Stimulated activated CD8-positive, alpha-beta memory T cell treated with anti-CD3 and anti-CD28 coated beads, Interleukin-12 subunit alpha, Interleukin-12 subunit beta, amount 100 ng/mL, for 24 hours (primary cell): ENCODE results near the gene FAM118A.
"Not testable (repeated sequence)": the region's sequence is repeated elsewhere in the genome, so short reads cannot be mapped to it uniquely, and the experiment has no call there.

ENCODE experiments used
- DNase-seq: peaks from one replicate; pipeline ENCODE4 v3.0.0-alpha.2; 2020; ENCODE audit errors: extremely low read depth

FAM118A gene

DNA sequence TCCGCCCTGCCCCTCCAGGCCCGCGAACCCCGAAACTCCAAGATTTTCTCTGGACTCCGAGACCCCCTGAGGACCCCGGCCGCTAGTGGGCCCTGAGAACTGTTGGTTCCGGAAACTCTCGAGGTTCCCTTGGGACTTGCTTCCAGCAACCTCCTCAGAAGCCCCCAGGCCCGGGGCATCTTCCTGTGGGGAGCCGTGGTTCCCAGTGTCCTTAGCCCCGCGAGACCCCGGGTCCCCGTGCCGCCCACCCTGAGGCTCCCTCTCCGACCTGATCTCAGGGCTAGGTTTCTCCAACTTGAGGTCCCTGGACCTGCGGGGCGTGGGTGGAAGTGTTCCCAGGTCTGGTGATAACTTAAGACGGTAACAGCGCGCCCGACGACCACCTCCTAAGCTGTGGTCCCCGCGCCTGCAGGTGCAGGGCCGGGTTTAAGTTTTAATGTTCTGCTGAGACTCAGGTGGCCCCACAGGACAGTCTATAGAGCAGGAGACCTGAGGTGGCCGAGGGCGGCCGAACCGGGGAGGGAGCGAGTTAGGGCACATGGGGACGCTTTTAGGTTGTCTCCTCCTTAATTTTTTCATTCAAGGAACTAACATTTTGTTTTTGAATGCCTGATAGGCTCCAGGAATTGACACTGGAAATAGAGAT is 720 bp downstream of the FAM118A start:
- DNase-seq = no peak

DNA sequence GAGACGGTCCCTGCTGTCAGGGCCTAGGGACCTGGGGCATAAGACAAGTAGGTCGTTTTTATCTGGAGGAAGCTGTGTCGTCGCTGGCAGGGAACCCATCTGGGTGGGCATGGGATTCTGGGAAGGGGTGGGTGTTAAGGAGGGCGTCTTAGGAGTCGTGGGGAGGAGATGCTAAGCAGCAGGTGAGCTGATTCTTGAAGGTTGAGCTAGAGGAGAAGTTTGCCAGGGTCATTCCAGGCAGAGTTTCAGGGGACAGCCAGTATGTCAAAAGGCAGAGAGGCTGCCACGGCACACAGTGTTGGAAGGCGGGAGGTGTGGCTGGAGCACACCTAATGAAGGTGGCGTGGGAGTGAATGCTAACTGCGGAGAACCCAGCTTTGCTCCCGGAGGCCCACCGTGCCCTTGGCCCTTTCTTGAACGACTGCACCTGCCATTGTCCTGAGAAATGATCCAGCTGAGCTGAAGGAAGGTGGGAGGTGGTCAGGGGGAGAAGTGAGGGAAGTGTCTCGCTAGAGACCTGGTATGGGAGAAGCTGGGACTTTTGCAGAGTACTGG is 1.3 kb downstream of the FAM118A start:
- DNase-seq = no peak

DNA sequence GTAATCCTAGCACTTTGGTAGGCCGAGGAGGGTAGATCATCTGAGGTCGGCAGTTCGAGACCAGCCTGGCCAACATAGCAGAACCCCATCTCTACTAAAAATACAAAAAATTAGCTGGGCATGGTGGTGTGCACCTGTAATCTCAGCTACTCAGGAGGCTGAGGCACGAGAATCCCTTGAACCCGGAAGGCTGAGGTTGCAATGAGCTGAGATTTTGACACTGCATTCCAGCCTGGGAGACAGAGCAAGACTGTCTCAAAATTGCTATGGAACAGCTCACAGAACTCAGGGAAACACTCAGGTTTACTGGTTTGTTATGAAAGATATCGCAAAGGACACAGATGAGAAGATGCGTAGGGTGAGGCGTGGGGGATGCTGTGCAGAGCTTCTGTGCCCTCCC is 2.7 kb downstream of the FAM118A start:
- DNase-seq = no peak

- no peak for DNase-seq
These were observed 3.1 kb downstream of the FAM118A start for GRCh38 chr22:45312856-45313255.

- no peak for DNase-seq
These were observed 4.5 kb downstream of the FAM118A start for GRCh38 chr22:45314054-45314721.

- no peak for DNase-seq
These were observed 5.1 kb downstream of the FAM118A start for GRCh38 chr22:45314786-45315185.

GRCh38 chr22:45316796-45317526 is 7.2 kb downstream of the FAM118A start:
- DNase-seq = no peak

GRCh38 chr22:45317551-45318167 is 7.9 kb downstream of the FAM118A start:
- DNase-seq = no peak

GRCh38 chr22:45318168-45318557 is 8.4 kb downstream of the FAM118A start:
- peak; percentile 68 for DNase-seq

- DNase-seq = no peak
These were observed 9.0 kb downstream of the FAM118A start for GRCh38 chr22:45318558-45319323.

DNA sequence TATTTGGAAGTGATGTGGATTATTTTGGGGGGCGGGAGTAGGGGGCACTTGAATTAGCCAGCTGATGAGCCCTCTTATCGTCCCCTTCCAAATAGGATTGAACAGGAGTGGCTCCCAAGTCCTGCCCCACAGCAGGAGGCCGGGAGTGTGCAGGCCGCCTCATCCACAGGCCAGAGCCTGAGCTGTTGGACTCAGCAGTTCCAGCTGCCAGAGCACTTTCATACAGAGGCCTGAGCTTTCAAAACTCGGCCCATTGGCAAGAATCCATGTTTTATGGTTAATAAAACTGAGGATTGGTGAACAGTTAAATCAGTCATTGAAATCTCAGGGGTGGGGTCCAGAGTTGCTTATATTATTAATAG is 9.6 kb downstream of the FAM118A start:
- no peak for DNase-seq

GRCh38 chr22:45320357-45320976 is 10.7 kb downstream of the FAM118A start:
- DNase-seq = no peak

DNA sequence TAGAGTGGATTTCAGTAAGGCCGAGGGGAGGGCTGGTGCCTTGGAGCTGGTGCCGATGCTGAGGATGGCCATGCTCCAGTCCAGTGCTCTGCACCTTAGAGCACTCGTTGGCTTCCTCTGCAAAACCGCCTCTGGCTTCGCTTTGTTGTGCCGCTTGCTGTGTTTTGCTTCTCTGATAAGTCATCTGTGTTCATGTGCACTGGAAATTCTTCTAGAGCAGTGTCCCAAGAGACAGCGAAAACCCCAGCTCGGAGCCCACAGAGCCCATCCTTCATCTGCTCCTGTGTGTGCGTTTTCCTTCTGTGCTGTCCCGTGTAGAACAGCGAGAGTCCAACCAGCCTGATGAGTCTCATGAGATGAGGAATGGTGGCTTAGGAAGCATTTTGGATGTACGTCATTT is 12.1 kb downstream of the FAM118A start:
- no peak for DNase-seq

GRCh38 chr22:45322873-45323525 is 13.3 kb downstream of the FAM118A start:
- DNase-seq = no peak

DNA sequence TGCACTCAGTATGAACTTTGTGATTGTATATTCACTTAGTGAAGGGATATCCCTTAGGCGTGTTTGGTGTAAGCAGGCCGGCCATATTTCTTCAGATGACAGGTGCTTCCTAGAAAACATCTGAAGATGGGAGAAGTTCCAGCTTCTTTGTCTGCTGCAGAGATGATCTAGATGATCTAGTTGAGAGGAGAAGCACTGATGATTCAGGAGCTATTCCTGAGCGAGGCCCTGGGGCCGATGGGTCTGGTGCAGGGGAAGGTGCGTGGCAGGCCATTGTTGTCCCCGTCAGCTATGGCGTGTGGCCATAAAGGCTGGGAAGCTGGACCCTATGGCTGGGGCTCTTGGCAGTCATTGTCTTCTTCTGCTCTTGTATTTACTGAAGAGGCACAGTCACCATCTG is 14.0 kb downstream of the FAM118A start:
- no peak for DNase-seq

DNA sequence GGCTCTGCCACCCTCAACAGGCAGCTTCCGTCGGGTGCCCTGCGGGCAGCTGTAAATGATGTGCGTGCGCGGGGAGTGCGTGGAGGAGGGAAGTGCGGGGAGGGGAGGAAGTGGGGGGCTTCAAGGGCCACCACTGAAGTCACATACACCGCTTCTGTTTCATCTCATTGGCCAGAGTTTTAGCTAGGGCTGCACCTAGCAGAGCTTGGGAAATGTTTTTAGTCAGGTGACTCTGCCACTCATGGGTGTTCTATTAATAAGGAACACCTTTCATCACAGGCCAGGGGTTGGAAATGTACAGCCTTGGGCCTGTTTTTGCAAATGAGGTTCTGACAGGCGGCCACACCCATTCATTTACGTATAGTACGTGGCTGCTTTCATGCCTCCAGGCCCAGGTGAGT is 14.6 kb downstream of the FAM118A start:
- no peak for DNase-seq

GRCh38 chr22:45328261-45328660 is 18.5 kb downstream of the FAM118A start:
- DNase-seq = not testable (repeated sequence)

DNA sequence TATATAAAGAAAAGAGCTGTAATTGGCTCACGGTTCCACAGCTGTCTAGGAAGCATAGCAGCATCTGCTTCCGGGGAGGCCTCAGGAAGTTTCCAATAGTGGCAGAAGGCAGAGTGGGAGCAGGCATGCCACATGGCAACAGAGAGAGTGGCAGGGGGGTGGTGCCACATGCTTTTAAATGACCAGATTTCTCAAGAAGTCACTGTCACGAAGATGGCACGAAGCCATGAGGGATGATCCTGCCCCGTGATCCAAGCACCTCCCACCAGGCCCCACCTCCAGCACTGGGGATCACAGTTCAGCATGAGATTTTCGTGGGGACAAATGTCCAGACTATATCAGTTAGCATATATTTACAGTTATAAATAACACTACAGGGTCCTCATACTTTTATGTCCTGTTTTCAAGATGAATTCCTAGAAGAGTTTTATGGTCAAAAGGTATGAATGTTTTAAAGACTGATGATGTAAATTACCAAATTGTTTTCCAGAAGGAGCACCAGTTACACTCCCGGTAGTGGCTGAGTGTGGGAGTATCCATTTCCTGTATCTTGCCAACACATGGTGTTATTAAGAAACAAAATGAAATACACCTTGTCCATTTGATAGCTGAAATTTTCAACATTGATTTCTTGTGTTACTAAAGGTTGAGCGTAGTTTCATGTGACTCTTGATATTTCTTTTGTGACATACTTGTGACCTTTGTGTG is 19.2 kb downstream of the FAM118A start:
- no peak for DNase-seq

- no peak for DNase-seq
These were observed 19.8 kb downstream of the FAM118A start for GRCh38 chr22:45329530-45329936.

DNA sequence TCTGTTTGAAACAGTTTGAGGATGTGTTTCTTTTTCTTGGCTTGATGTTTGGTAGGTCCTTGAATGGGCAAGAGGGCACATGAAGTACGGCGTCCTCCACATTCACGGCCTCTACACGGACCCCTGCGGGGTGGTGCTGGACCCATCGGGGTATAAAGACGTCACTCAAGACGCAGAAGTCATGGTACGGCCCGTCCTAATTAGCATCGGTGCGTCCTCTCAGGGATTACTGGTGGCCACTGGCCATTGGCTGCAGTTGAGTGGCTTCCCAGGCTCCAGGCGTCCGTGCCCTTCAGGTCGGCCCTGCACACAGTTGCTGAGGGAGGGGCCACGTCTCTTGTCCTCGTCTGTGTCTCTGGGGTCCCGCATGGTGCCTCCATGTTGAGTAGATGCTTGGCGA is 20.8 kb downstream of the FAM118A start:
- DNase-seq = no peak
